ENCODE data around the gene CA14.
A peak's percentile ranks its signal among the peaks of the same experiment; 100 is the strongest.
"Not testable (repeated sequence)": the region's sequence is repeated elsewhere in the genome, so short reads cannot be mapped to it uniquely, and the experiment has no call there.

CA14 gene

GRCh38 chr1:150235852-150236613 is 21.5 kb upstream of the CA14 start, which contains the start of gene ANP32E:
Gene ANP32E, minus strand, starts transcription at chr1:150236112. Its CDS starts 326 bp downstream, at chr1:150235786.
- peak; percentile 100 for DNase-seq (ENCODE audit: low read depth)

- no peak for DNase-seq (ENCODE audit: low read depth)
These were observed 20.9 kb upstream of the CA14 start for GRCh38 chr1:150236614-150237100.

GRCh38 chr1:150237176-150237575 is 20.4 kb upstream of the CA14 start:
- DNase-seq (ENCODE audit: low read depth): not testable (repeated sequence)

GRCh38 chr1:150237746-150238145 is 19.8 kb upstream of the CA14 start:
- DNase-seq (ENCODE audit: low read depth): no peak

- no peak for DNase-seq (ENCODE audit: low read depth)
These were observed 14.6 kb upstream of the CA14 start for GRCh38 chr1:150243003-150243402.

GRCh38 chr1:150249936-150250335 is 7.6 kb upstream of the CA14 start:
- no peak for DNase-seq (ENCODE audit: low read depth)

- no peak for DNase-seq (ENCODE audit: low read depth)
These were observed 1.4 kb upstream of the CA14 start for GRCh38 chr1:150256198-150256553.

- no peak for DNase-seq (ENCODE audit: low read depth)
These were observed 826 bp upstream of the CA14 start for GRCh38 chr1:150256554-150257341.

- DNase-seq (ENCODE audit: low read depth): no peak
These were observed 1.6 kb downstream of the CA14 start for GRCh38 chr1:150259217-150259616.

GRCh38 chr1:150259758-150260669 is 2.4 kb downstream of the CA14 start:
- no peak for DNase-seq (ENCODE audit: low read depth)

GRCh38 chr1:150261367-150261766 is 3.8 kb downstream of the CA14 start:
- no peak for DNase-seq (ENCODE audit: low read depth)

GRCh38 chr1:150262388-150263320 is 5.1 kb downstream of the CA14 start:
- DNase-seq (ENCODE audit: low read depth): no peak

GRCh38 chr1:150263549-150263948 is 6.0 kb downstream of the CA14 start:
- no peak for DNase-seq (ENCODE audit: low read depth)

- DNase-seq (ENCODE audit: low read depth): no peak
These were observed 10.3 kb downstream of the CA14 start for GRCh38 chr1:150267896-150268295.

- no peak for DNase-seq (ENCODE audit: low read depth)
These were observed 10.7 kb downstream of the CA14 start for GRCh38 chr1:150268340-150268704.

- peak; percentile 97 for DNase-seq (ENCODE audit: low read depth)
These were observed 11.3 kb downstream of the CA14 start, which contains the start of gene APH1A for GRCh38 chr1:150268705-150269403. Gene APH1A, minus strand, starts transcription at chr1:150269016. Its CDS starts 206 bp downstream, at chr1:150268810.

- DNase-seq (ENCODE audit: low read depth): no peak
These were observed 11.9 kb downstream of the CA14 start for GRCh38 chr1:150269451-150269850.

GRCh38 chr1:150271291-150271959 is 13.9 kb downstream of the CA14 start:
- no peak for DNase-seq (ENCODE audit: low read depth)

GRCh38 chr1:150273311-150273710 is 15.7 kb downstream of the CA14 start:
- DNase-seq (ENCODE audit: low read depth): no peak
